ENCODE results near the gene SPSB1. TPM values are rescaled to one million over a fixed set of nuclear protein-coding genes. Genes with fewer than 3 reads are reported as not detected.

Gene SPSB1
- total and polyA plus RNA-seq, 2 experiments from 2014 or later = 13.5 to 22.7 TPM

GRCh38 chr1:9413877-9414213 is 121.2 kb downstream of the SPSB1 start:
- DNase-seq = no peak
- H4K20me1 ChIP-seq (ENCODE audit: insufficient read depth) = no peaks in the 10 kb centered on the region
- no peaks in the 10 kb centered on the region for H3K9me3 ChIP-seq (ENCODE audit: low read depth)
- no peaks in the 10 kb centered on the region for H3K9me2 ChIP-seq (ENCODE audit: insufficient read depth)
- H3K79me2 ChIP-seq (ENCODE audit: insufficient read depth) = no peaks in the 10 kb centered on the region
- H3K9ac ChIP-seq = peak overlapping the region; percentile 41
- H2AFZ ChIP-seq = peak overlapping the region; percentile 69
- H3K27ac ChIP-seq = peak overlapping the region; percentile 69
- H3K4me2 ChIP-seq (ENCODE audit: unreplicated experiment) = no peak overlapping the region
- no peaks in the 10 kb centered on the region for H3K36me3 ChIP-seq (ENCODE audit: low read depth)
- no peaks in the 10 kb centered on the region for H3K27me3 ChIP-seq (replicated peaks; ENCODE audit: insufficient read depth)
- WGBS, 2 experiments (ENCODE audit: low coverage in 1 of 2, low lambda C conversion rate in 2 of 2, missing lambda C conversion rate in 2 of 2) = 9 to 19% methylated on average over 4 of the region's 4 CpGs
- H3K4me1 ChIP-seq (ENCODE audit: insufficient read depth) = peaks cover 21% of the 10 kb centered on the region
- H3K4me3 ChIP-seq = no peak overlapping the region
- TF ChIP-seq EZH2phosphoT487 (IDR thresholded peaks at IDR 0.05; ENCODE audit: insufficient read depth, low read depth) (no peak), EZH2 (IDR thresholded peaks at IDR 0.05; ENCODE audit: insufficient read depth, poor library complexity, severe bottlenecking) (no peak)
- in situ Hi-C loops (cut with MboI) = no loop called here
- peaks cover 12% of the 10 kb centered on the region for H3F3A ChIP-seq (ENCODE audit: insufficient read depth)

DNA sequence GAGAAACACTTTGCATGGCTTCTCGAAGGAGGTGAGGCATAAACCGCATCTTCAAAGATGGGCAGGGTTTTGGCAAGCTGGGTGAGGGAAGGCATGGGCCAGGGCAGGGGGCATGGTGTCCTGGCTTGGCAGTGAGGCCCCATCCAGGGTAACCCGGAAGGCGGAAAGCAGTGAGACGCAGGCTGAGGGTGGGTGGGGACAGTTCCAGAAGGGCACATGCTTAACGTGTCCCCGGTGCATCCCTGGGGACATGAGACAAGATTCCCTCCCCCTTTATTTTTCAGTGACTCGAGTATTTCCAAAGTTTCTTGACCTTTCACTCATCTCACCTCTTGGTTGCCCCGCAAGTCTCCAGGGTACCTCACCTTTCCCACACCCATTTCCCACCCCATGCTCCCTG is 123.8 kb downstream of the SPSB1 start:
- Histone ChIP-seq H3K27me3 (replicated peaks; ENCODE audit: insufficient read depth) (no peaks in the 10 kb centered on the region), H3K9me2 (ENCODE audit: insufficient read depth) (no peaks in the 10 kb centered on the region), H3K4me3 (no peak overlapping the region), H3F3A (ENCODE audit: insufficient read depth) (peaks cover 12% of the 10 kb centered on the region), H3K36me3 (ENCODE audit: low read depth) (no peaks in the 10 kb centered on the region), H3K79me2 (ENCODE audit: insufficient read depth) (no peaks in the 10 kb centered on the region), H3K9ac (no peak overlapping the region), H3K27ac (no peak overlapping the region), H4K20me1 (ENCODE audit: insufficient read depth) (no peaks in the 10 kb centered on the region), H3K4me2 (ENCODE audit: unreplicated experiment) (no peak overlapping the region), H3K9me3 (ENCODE audit: low read depth) (no peaks in the 10 kb centered on the region), H3K4me1 (ENCODE audit: insufficient read depth) (peaks cover 21% of the 10 kb centered on the region), H2AFZ (no peak overlapping the region)
- WGBS, 2 experiments (ENCODE audit: low coverage in 1 of 2, low lambda C conversion rate in 2 of 2, missing lambda C conversion rate in 2 of 2) = 82 to 85% methylated on average over 8 to 9 of the region's 9 CpGs
- in situ Hi-C loops (cut with MboI) = no loop called here
- DNase-seq = no peak
- TF ChIP-seq EZH2 (IDR thresholded peaks at IDR 0.05; ENCODE audit: insufficient read depth, poor library complexity, severe bottlenecking) = no peak
- TF ChIP-seq EZH2phosphoT487 (IDR thresholded peaks at IDR 0.05; ENCODE audit: insufficient read depth, low read depth) = no peak

- Histone ChIP-seq H2AFZ (no peak overlapping the region), H3K36me3 (ENCODE audit: low read depth) (no peaks in the 10 kb centered on the region), H3K9ac (no peak overlapping the region), H3K4me2 (ENCODE audit: unreplicated experiment) (no peak overlapping the region), H3F3A (ENCODE audit: insufficient read depth) (peaks cover 12% of the 10 kb centered on the region), H3K9me2 (ENCODE audit: insufficient read depth) (no peaks in the 10 kb centered on the region), H3K79me2 (ENCODE audit: insufficient read depth) (no peaks in the 10 kb centered on the region), H3K4me1 (ENCODE audit: insufficient read depth) (peaks cover 21% of the 10 kb centered on the region), H3K9me3 (ENCODE audit: low read depth) (no peaks in the 10 kb centered on the region), H3K27me3 (replicated peaks; ENCODE audit: insufficient read depth) (no peaks in the 10 kb centered on the region), H3K27ac (no peak overlapping the region), H4K20me1 (ENCODE audit: insufficient read depth) (no peaks in the 10 kb centered on the region), H3K4me3 (no peak overlapping the region)
- in situ Hi-C loops (cut with MboI) = no loop called here
- WGBS, 2 experiments (ENCODE audit: low coverage in 1 of 2, low lambda C conversion rate in 2 of 2, missing lambda C conversion rate in 2 of 2) = 89% methylated on average over 18 of the region's 18 CpGs
- TF ChIP-seq EZH2phosphoT487 (IDR thresholded peaks at IDR 0.05; ENCODE audit: insufficient read depth, low read depth) = no peak
- TF ChIP-seq EZH2 (IDR thresholded peaks at IDR 0.05; ENCODE audit: insufficient read depth, poor library complexity, severe bottlenecking) = no peak
- DNase-seq = no peak
These were observed 124.3 kb downstream of the SPSB1 start for GRCh38 chr1:9416918-9417500.

- TF ChIP-seq EZH2phosphoT487 (IDR thresholded peaks at IDR 0.05; ENCODE audit: insufficient read depth, low read depth) = no peak
- no peak for TF ChIP-seq EZH2 (IDR thresholded peaks at IDR 0.05; ENCODE audit: insufficient read depth, poor library complexity, severe bottlenecking)
- Histone ChIP-seq H3K27me3 (replicated peaks; ENCODE audit: insufficient read depth) (no peaks in the 10 kb centered on the region), H2AFZ (no peak overlapping the region), H3F3A (ENCODE audit: insufficient read depth) (peaks cover 9% of the 10 kb centered on the region), H3K36me3 (ENCODE audit: low read depth) (no peaks in the 10 kb centered on the region), H3K9me2 (ENCODE audit: insufficient read depth) (no peaks in the 10 kb centered on the region), H3K4me3 (no peak overlapping the region), H3K27ac (no peak overlapping the region), H3K4me1 (ENCODE audit: insufficient read depth) (peaks cover 16% of the 10 kb centered on the region), H4K20me1 (ENCODE audit: insufficient read depth) (no peaks in the 10 kb centered on the region), H3K79me2 (ENCODE audit: insufficient read depth) (no peaks in the 10 kb centered on the region), H3K9me3 (ENCODE audit: low read depth) (no peaks in the 10 kb centered on the region), H3K9ac (no peak overlapping the region), H3K4me2 (ENCODE audit: unreplicated experiment) (no peak overlapping the region)
- WGBS, 2 experiments (ENCODE audit: low coverage in 1 of 2, low lambda C conversion rate in 2 of 2, missing lambda C conversion rate in 2 of 2) = 74 to 80% methylated on average over 9 of the region's 9 CpGs
- in situ Hi-C loops (cut with MboI) = no loop called here
- no peak for DNase-seq
These were observed 125.0 kb downstream of the SPSB1 start for GRCh38 chr1:9417695-9418094.

DNA sequence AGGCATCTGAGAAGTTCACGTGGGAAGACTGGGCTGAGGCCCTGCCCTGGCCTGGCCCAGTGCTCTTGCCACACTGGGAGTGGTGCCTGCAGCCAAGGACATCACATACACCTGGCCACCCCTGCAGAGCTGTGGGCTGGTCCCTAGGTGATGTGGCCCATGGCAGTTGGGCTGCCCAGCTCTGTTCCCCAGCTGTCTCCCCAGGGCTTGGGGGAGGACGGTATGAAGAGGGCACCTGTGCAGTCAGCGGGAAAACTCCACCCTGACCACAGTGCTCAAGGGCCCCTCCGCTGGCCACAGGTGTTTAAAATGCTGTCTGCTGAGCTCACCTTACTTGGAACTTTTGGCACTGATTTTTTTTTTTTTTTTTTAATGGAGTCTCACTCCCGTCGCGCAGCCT is 126.2 kb downstream of the SPSB1 start:
- Histone ChIP-seq H3K79me2 (ENCODE audit: insufficient read depth) (no peaks in the 10 kb centered on the region), H3K4me3 (no peak overlapping the region), H3K9me2 (ENCODE audit: insufficient read depth) (no peaks in the 10 kb centered on the region), H2AFZ (no peak overlapping the region), H4K20me1 (ENCODE audit: insufficient read depth) (no peaks in the 10 kb centered on the region), H3K9me3 (ENCODE audit: low read depth) (no peaks in the 10 kb centered on the region), H3K9ac (no peak overlapping the region), H3K27ac (no peak overlapping the region), H3K36me3 (ENCODE audit: low read depth) (no peaks in the 10 kb centered on the region), H3F3A (ENCODE audit: insufficient read depth) (peaks cover 1% of the 10 kb centered on the region), H3K4me1 (ENCODE audit: insufficient read depth) (peaks cover 4% of the 10 kb centered on the region), H3K4me2 (ENCODE audit: unreplicated experiment) (no peak overlapping the region), H3K27me3 (replicated peaks; ENCODE audit: insufficient read depth) (0 out of 2 replicates have a peak, but pooled peaks cover 3% of the 10 kb centered on the region)
- in situ Hi-C loops (cut with MboI) = no loop called here
- TF ChIP-seq EZH2 (IDR thresholded peaks at IDR 0.05; ENCODE audit: insufficient read depth, poor library complexity, severe bottlenecking) (no peak), EZH2phosphoT487 (IDR thresholded peaks at IDR 0.05; ENCODE audit: insufficient read depth, low read depth) (no peak)
- 81 to 87% methylated on average over 6 to 7 of the region's 7 CpGs for WGBS, 2 experiments (ENCODE audit: low coverage in 1 of 2, low lambda C conversion rate in 2 of 2, missing lambda C conversion rate in 2 of 2)
- no peak for DNase-seq

Other genes with a start within 250 kb of the SPSB1 start
- gene SLC2A5, start 223.3 kb upstream of the SPSB1 start, total RNA-seq (2014; rRNA removed; shearing (Covaris generic)) = 0.54 TPM in 1 of 2 replicates, not detected in the other
- 0.25 and 0.29 TPM in 2 replicates for gene SLC2A5, start 223.3 kb upstream of the SPSB1 start, polyA plus RNA-seq (2016; fragmentation: Nextera tagmentation; extraction: Ambion mirVana)
- 1.7 and 3.3 TPM in 2 replicates for gene GPR157, start 163.8 kb upstream of the SPSB1 start, total RNA-seq (2014; rRNA removed; shearing (Covaris generic))
- 2.6 and 2.7 TPM in 2 replicates for gene GPR157, start 163.8 kb upstream of the SPSB1 start, polyA plus RNA-seq (2016; fragmentation: Nextera tagmentation; extraction: Ambion mirVana)
- gene H6PD, start 58.1 kb upstream of the SPSB1 start, total RNA-seq (2014; rRNA removed; shearing (Covaris generic)) = 29.6 and 31.4 TPM in 2 replicates
- 14.5 and 16.1 TPM in 2 replicates for gene H6PD, start 58.1 kb upstream of the SPSB1 start, polyA plus RNA-seq (2016; fragmentation: Nextera tagmentation; extraction: Ambion mirVana)
- 4.2 and 4.6 TPM in 2 replicates for gene SLC25A33, start 246.6 kb downstream of the SPSB1 start, total RNA-seq (2014; rRNA removed; shearing (Covaris generic))
- 5.8 and 6.4 TPM in 2 replicates for gene SLC25A33, start 246.6 kb downstream of the SPSB1 start, polyA plus RNA-seq (2016; fragmentation: Nextera tagmentation; extraction: Ambion mirVana)